Breast epithelium (tissue), 3 donors: ENCODE measurements around the gene FER.

Source experiments
- CTCF ChIP-seq, 3 donors: fragments of 450-650 bp; IDR thresholded peaks; one replicate each; pipeline ENCODE4 v1.5.1; 2016 to 2017; ENCODE audit warnings: antibody characterized with exemption in 3 of 3, mild to moderate bottlenecking in 3 of 3, moderate library complexity in 3 of 3
- POLR2A ChIP-seq: fragments of 450-650 bp; IDR thresholded peaks from one replicate; pipeline ENCODE4 v1.6.1; 2016; ENCODE audit warnings: antibody characterized with exemption, mild to moderate bottlenecking, moderate library complexity

GRCh38 chr5:109160468-109160867 lies 412.8 kb downstream of the FER start:
- TF ChIP-seq POLR2A (no peak), CTCF (IDR thresholded peaks at IDR 0.05) (no peak)
